Tibial artery (tissue), 4 donors: ENCODE results near the gene CYTH1.

ENCODE experiments used
- DNase-seq, 2 donors: peaks; one replicate each; pipeline ENCODE4 v3.0.0-alpha.2; 2019
- H3K27ac ChIP-seq, 2 donors: fragments of 200-600 bp; sonication (generic) in 1 of 2; 1 replicate in 1 of 2; 2 replicates in 1 of 2; pipeline ENCODE4 v1.5.1; 2018 to 2019; ENCODE audit warnings: mild to moderate bottlenecking in 1 of 2
- H3K27me3 ChIP-seq, 2 donors: fragments of 200-600 bp; sonication (generic) in 1 of 2; one replicate each; pipeline versions ENCODE4 v1.5.1 to v1.6.0; 2016 to 2019
- H3K36me3 ChIP-seq, 3 donors: fragments of 200-600 bp; sonication (generic) in 2 of 3; one replicate each; pipeline ENCODE4 v1.5.1; 2016 to 2019; ENCODE audit warnings: mild to moderate bottlenecking in 2 of 3
- H3K4me1 ChIP-seq, 4 donors: fragments of 200-600 bp; sonication (generic) in 2 of 4; 1 replicate in 3 of 4; 2 replicates in 1 of 4; pipeline ENCODE4 v1.5.1; 2016 to 2019
- H3K4me3 ChIP-seq, 2 donors: fragments of 200-600 bp; sonication (generic) in 1 of 2; 1 replicate in 1 of 2; 2 replicates in 1 of 2; pipeline ENCODE4 v1.5.1; 2018 to 2019; ENCODE audit warnings: mild to moderate bottlenecking in 2 of 2
- H3K9me3 ChIP-seq, 3 donors: fragments of 200-600 bp; sonication (generic) in 1 of 3; one replicate each; pipeline ENCODE4 v1.5.1; 2016 to 2019
- intact Hi-C: fragments of 100-400 bp; cut with DNase I; formaldehyde crosslinking; loops from one replicate; pipeline ENCODE4 v1.15.0; 2023; ENCODE audit warnings: low total_unique reads
- TF ChIP-seq, protein P1 (sequence below), 2 experiments: fragments of 200-600 bp in 1 of 2; fragments of 450-650 bp in 1 of 2; IDR thresholded peaks; one replicate each; pipeline ENCODE4 v1.5.1; 2017 to 2019; ENCODE audit warnings: antibody characterized with exemption in 2 of 2, mild to moderate bottlenecking in 1 of 2, moderate library complexity in 1 of 2

CYTH1 gene

DNA sequence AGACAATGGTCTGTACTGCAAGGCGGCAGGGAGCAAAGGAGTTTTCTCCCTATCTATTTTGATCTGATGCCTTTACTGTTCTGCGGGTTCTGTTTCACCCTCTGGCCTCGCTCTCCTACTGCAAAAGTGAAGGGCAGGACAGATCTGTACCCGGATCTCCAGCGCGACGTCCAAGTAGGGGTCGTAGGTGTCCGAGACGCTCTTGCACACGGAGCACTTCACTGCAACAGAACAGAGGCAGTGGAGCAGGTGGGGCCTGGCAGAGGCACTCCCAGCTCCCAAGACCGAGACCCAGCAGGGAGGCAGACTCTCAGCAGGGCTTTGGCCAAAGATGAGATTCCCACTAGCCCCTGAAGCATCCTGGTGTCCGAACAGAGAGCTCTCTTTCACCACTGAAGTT, 38.8 kb upstream of the CYTH1 start:
- peaks cover 74 to 100% (median 93%) of the 10 kb centered on the region in 3 donors for H3K36me3 ChIP-seq
- H3K9me3 ChIP-seq = no peaks in the 10 kb centered on the region
- DNase-seq = no peak
- H3K27me3 ChIP-seq = no peaks in the 10 kb centered on the region
- peaks cover 0 to 4% (median 1%) of the 10 kb centered on the region in 4 donors for H3K4me1 ChIP-seq
- TF ChIP-seq, protein P1, sequence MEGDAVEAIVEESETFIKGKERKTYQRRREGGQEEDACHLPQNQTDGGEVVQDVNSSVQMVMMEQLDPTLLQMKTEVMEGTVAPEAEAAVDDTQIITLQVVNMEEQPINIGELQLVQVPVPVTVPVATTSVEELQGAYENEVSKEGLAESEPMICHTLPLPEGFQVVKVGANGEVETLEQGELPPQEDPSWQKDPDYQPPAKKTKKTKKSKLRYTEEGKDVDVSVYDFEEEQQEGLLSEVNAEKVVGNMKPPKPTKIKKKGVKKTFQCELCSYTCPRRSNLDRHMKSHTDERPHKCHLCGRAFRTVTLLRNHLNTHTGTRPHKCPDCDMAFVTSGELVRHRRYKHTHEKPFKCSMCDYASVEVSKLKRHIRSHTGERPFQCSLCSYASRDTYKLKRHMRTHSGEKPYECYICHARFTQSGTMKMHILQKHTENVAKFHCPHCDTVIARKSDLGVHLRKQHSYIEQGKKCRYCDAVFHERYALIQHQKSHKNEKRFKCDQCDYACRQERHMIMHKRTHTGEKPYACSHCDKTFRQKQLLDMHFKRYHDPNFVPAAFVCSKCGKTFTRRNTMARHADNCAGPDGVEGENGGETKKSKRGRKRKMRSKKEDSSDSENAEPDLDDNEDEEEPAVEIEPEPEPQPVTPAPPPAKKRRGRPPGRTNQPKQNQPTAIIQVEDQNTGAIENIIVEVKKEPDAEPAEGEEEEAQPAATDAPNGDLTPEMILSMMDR (IDR thresholded peaks at IDR 0.05) = no peak
- H3K27ac ChIP-seq = no peak overlapping the region
- intact Hi-C loops = no loop called here
- no peak overlapping the region for H3K4me3 ChIP-seq

DNA sequence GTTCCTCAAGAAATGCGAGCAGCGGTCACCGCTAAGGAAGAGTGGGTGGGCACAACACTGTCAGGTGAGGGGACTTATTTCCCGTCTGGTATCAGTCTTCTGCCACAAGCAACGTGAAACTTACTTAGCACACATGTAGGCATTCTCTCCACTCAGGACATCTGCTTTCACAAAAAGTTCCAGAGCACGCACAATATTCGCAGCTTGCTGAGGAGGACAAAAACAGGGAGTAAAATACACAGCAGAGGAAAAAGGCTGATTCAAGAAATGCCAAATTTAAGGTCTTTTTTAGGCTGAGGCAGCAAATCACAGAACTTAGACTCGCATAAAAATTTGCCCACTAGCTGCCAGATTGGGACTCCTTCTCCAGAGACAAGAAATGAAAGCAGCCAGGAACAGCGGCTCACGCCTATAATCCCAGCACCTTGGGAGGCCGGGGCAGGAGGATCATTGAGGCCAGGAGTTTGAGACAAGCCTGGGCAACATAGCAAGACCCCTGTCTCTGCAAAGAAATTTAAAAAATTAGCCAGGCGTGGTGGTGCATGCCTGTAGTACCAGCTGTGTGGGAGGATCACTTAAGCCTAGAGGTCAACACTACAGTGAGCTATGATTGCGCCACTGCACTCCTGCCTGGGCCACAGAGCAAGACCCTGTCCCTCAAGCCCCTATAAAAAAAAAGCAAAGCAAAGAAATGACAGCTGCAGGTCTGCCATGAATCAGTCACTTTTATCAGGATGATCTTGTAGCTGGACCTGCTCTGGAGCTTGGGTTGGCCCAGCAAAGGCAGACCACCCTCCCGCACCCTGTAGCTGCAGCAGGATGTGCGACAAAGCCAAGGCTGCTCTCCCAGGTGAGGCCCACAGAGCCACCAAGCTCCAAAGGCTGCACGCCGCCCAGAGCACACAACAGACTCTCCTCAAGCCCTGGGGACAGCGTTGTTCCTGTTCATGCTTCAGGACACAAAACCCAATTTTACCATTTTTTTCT, 38.0 kb upstream of the CYTH1 start:
- TF ChIP-seq, protein P1 (IDR thresholded peaks at IDR 0.05) = no peak
- Histone ChIP-seq H3K27ac (no peak overlapping the region), H3K36me3 (peaks cover 79 to 100% (median 93%) of the 10 kb centered on the region in 3 donors)

DNA sequence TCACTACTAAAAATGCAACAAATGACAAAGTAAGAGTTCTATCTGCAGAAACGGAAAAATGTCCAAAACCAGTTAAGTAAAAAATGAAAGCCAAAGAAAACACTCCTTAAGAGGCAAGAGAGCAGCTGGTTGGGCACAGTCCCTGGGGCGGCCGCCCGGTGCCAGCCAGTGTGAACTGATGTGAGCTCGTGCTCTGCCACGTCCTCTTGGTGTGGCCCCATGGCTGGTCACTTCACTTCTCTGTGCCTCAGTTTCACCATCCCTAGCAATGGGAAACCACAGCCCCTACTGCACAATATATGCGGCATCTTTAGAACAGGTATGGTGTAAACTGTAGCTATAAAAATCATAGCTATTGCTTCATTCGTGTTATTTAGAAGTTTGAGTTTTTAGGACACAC, 37.3 kb upstream of the CYTH1 start:
- Histone ChIP-seq H3K9me3 (no peaks in the 10 kb centered on the region), H3K4me1 (peaks cover 0 to 4% (median 1%) of the 10 kb centered on the region in 4 donors), H3K27ac (no peak overlapping the region), H3K27me3 (no peaks in the 10 kb centered on the region), H3K4me3 (no peak overlapping the region), H3K36me3 (peaks cover 86 to 100% (median 99%) of the 10 kb centered on the region in 3 donors)
- intact Hi-C loops = no loop called here
- DNase-seq = no peak
- TF ChIP-seq, protein P1 (IDR thresholded peaks at IDR 0.05) = no peak

More for the DNA sequence above, 38.0 kb upstream of the CYTH1 start:
- Histone ChIP-seq H3K27me3 (no peaks in the 10 kb centered on the region), H3K4me3 (no peak overlapping the region), H3K4me1 (peaks cover 0 to 4% (median 1%) of the 10 kb centered on the region in 4 donors), H3K9me3 (no peaks in the 10 kb centered on the region)
- DNase-seq = no peak
- intact Hi-C loops = no loop called here

- intact Hi-C loops = no loop called here
- peaks cover 89 to 100% (median 99%) of the 10 kb centered on the region in 3 donors for H3K36me3 ChIP-seq
- DNase-seq = no peak
- H3K4me3 ChIP-seq = no peak overlapping the region
- no peaks in the 10 kb centered on the region for H3K27me3 ChIP-seq
- no peaks in the 10 kb centered on the region for H3K9me3 ChIP-seq
- H3K4me1 ChIP-seq = peaks cover 0 to 4% (median 1%) of the 10 kb centered on the region in 4 donors
- TF ChIP-seq, protein P1 (IDR thresholded peaks at IDR 0.05) = no peak
- H3K27ac ChIP-seq = no peak overlapping the region
Measured at GRCh38 chr17:78818932-78819331, 36.9 kb upstream of the CYTH1 start.

DNA sequence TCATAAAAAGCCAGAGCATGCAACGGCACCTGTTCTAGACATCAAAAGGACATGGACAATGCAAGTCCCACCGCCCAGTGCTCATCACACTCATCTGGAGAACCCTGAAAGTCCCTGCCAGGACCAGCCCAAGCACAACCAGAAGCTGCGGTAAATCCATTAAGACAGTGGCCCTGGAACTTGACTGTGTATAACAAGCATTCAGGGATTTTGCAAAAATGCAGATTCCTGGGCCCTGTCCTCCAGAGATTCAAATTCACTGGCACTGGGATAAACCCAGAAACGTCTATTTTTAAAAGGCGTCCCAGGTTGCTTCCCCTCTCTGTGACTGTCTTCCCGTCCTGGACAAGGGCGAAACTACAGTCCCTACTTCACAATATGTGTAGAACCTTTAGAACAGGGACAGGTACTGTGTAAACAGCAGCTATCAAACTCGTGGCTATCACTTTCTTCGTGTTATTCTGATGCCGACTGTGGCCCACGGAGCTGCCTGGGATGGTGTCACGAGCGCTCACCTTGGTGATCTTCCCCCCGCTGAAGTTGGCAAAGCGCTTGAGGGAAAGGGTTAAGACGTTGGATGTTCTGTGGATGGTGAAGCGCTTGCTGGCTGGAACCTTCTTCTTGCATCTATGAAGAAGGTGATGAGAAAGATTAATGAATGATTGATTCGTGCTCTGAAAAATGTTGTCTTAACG, 36.2 kb upstream of the CYTH1 start:
- H3K4me1 ChIP-seq = peaks cover 0 to 6% (median 2%) of the 10 kb centered on the region in 4 donors
- no peak overlapping the region for H3K27ac ChIP-seq
- intact Hi-C loops = no loop called here
- no peak overlapping the region for H3K4me3 ChIP-seq
- no peak for DNase-seq
- no peaks in the 10 kb centered on the region for H3K9me3 ChIP-seq
- TF ChIP-seq, protein P1 (IDR thresholded peaks at IDR 0.05) = no peak
- no peaks in the 10 kb centered on the region for H3K27me3 ChIP-seq
- H3K36me3 ChIP-seq = peaks cover 89 to 100% (median 99%) of the 10 kb centered on the region in 3 donors
